Measurements from ENCODE around the gene LINC01488.

DNA sequence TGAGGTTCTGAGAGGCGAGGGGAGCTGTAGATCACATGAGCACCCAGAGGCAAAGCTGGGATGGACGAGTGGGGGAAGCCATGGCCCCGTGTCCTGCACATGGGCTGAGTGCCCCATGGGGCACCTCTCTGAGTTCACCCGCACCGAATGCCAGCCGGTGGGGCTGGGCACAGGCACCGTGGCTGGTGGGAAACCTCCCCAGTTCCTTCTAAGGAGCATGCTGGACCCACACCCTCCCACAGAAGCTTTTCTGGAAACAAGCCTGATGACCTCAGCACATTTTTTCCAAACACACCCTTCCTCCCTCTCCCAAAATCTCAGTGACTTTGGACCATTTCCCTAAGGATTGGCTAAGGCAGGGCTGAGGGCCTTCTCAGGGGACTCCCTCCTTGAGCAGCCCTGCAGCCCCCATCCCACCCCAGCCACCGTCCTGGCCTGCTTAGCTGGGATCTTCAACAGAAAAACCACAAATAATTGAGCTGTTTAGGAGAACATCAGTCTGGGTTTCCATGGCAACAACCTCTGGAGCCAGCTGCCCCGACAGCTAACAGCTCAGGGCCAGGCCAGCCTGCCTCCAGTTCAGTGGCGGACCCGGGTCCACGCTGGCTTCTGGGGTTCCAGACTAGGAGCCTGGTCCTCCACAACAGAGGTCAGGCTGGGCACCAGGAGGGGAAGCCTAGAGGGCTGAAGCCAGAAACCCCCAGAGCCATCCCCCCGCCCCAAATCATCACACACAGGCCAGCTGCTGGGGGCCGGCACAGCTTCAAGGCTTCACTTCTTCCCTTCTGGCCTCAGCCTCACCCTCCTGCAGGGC is 18.1 kb upstream of the LINC01488 start:
- TF ChIP-seq ZNF17 (CRISPR knock-in tag; IDR thresholded peaks at IDR 0.05), result no peak
- TF ChIP-seq SMC3 (IDR thresholded peaks at IDR 0.05; ENCODE audit: low read length), result no peak
- TF ChIP-seq ZNF160 (CRISPR knock-in tag; IDR thresholded peaks at IDR 0.05), result no peak
- TF ChIP-seq, protein P1, sequence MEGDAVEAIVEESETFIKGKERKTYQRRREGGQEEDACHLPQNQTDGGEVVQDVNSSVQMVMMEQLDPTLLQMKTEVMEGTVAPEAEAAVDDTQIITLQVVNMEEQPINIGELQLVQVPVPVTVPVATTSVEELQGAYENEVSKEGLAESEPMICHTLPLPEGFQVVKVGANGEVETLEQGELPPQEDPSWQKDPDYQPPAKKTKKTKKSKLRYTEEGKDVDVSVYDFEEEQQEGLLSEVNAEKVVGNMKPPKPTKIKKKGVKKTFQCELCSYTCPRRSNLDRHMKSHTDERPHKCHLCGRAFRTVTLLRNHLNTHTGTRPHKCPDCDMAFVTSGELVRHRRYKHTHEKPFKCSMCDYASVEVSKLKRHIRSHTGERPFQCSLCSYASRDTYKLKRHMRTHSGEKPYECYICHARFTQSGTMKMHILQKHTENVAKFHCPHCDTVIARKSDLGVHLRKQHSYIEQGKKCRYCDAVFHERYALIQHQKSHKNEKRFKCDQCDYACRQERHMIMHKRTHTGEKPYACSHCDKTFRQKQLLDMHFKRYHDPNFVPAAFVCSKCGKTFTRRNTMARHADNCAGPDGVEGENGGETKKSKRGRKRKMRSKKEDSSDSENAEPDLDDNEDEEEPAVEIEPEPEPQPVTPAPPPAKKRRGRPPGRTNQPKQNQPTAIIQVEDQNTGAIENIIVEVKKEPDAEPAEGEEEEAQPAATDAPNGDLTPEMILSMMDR (CRISPR knock-in tag; IDR thresholded peaks at IDR 0.05), result no peak
